Stimulated activated CD4-positive, alpha-beta T cell treated with anti-CD3 and anti-CD28 coated beads, Interleukin-1b, Interleukin-23, amount 100 ng/mL, for 48 hours (primary cell): ENCODE results near the gene UCN.
A peak's percentile ranks its signal among the peaks of the same experiment; 100 is the strongest.
"Not testable (repeated sequence)": the region's sequence is repeated elsewhere in the genome, so short reads cannot be mapped to it uniquely, and the experiment has no call there.

ENCODE experiments used
- DNase-seq: peaks from one replicate; pipeline ENCODE4 v3.0.0-alpha.2; 2020

The UCN gene

GRCh38 chr2:27313882-27314645, 5.8 kb upstream of the UCN start:
- DNase-seq: no peak

- DNase-seq: no peak
Measured at GRCh38 chr2:27312152-27312551, 3.9 kb upstream of the UCN start.

GRCh38 chr2:27309651-27310050, 1.4 kb upstream of the UCN start:
- no peak for DNase-seq

GRCh38 chr2:27307545-27308358, 493 bp downstream of the UCN start:
- no peak for DNase-seq

GRCh38 chr2:27307287-27307544, 1.0 kb downstream of the UCN start:
- no peak for DNase-seq

- DNase-seq: peak; percentile 36
Measured at GRCh38 chr2:27306573-27307286, 1.5 kb downstream of the UCN start.

- no peak for DNase-seq
Measured at GRCh38 chr2:27306136-27306535, 2.1 kb downstream of the UCN start.

GRCh38 chr2:27305516-27305915, 2.7 kb downstream of the UCN start:
- no peak for DNase-seq

- no peak for DNase-seq
Measured at GRCh38 chr2:27304488-27305240, 3.6 kb downstream of the UCN start.

- DNase-seq: peak; percentile 29
Measured at GRCh38 chr2:27303093-27304025, 4.9 kb downstream of the UCN start.

GRCh38 chr2:27300606-27301005, 7.6 kb downstream of the UCN start:
- not testable (repeated sequence) for DNase-seq

GRCh38 chr2:27298391-27299080, 9.7 kb downstream of the UCN start:
- DNase-seq: no peak

GRCh38 chr2:27297195-27297594, 11.1 kb downstream of the UCN start:
- no peak for DNase-seq

- no peak for DNase-seq
Measured at GRCh38 chr2:27296481-27296880, 11.8 kb downstream of the UCN start.

GRCh38 chr2:27294928-27295327, 13.3 kb downstream of the UCN start:
- no peak for DNase-seq

GRCh38 chr2:27291865-27292264, 16.4 kb downstream of the UCN start:
- DNase-seq: no peak

- no peak for DNase-seq
Measured at GRCh38 chr2:27290549-27290948, 17.7 kb downstream of the UCN start.

- DNase-seq: no peak
Measured at GRCh38 chr2:27288610-27289009, 19.6 kb downstream of the UCN start.

- no peak for DNase-seq
Measured at GRCh38 chr2:27285481-27285880, 22.8 kb downstream of the UCN start.

GRCh38 chr2:27284996-27285395, 23.2 kb downstream of the UCN start:
- no peak for DNase-seq

GRCh38 chr2:27282892-27283291, 25.4 kb downstream of the UCN start:
- DNase-seq: no peak
